Natural killer cell treated with Interleukin-12 subunit alpha and Interleukin-12 subunit beta and Interleukin-15 and Interleukin-18, amount 100 ng/mL, for 72 hours (primary cell): ENCODE results near the gene SPTBN1. TPM values are rescaled to one million over a fixed set of nuclear protein-coding genes. Genes with fewer than 3 reads are reported as not detected.

ENCODE experiments used
- ATAC-seq, 2 donors: fragments of 150-1000 bp; cut with Tn5 transposase in 1 of 2; sonication (Bioruptor Pico), chemical (Tn5 transposase) in 1 of 2; 2 replicates each; pipeline ENCODE4 v1.10.0; 2021
- DNase-seq: peaks from one replicate; pipeline ENCODE4 v3.0.0; 2022; ENCODE audit warnings: low spot score
- H3K27ac Mint-ChIP-seq, 2 donors: 1 replicate in 1 of 2; 2 replicates in 1 of 2; pipeline ENCODE4 v1.8.0; 2022; ENCODE audit warnings: mixed read lengths in 2 of 2, mild to moderate bottlenecking in 1 of 2, moderate library complexity in 1 of 2
- H3K27me3 Mint-ChIP-seq, 2 donors: 1 replicate in 1 of 2; 2 replicates in 1 of 2; pipeline ENCODE4 v1.8.0; 2022; ENCODE audit warnings: mixed read lengths in 2 of 2
- H3K36me3 Mint-ChIP-seq: one replicate; pipeline ENCODE4 v1.8.0; 2022; ENCODE audit warnings: mixed read lengths
- H3K4me1 Mint-ChIP-seq, 2 donors: 1 replicate in 1 of 2; 2 replicates in 1 of 2; pipeline ENCODE4 v1.8.0; 2022; ENCODE audit warnings: low read depth in 2 of 2, mixed read lengths in 2 of 2, mild to moderate bottlenecking in 1 of 2
- H3K4me3 Mint-ChIP-seq: one replicate; pipeline ENCODE4 v1.8.0; 2022; ENCODE audit warnings: mixed read lengths
- H3K9me3 Mint-ChIP-seq: 2 replicates; pipeline ENCODE4 v1.8.0; 2022; ENCODE audit warnings: mixed read lengths
- total RNA-seq, 2 donors: library from RNA; stranded (reverse); gene quantifications; one replicate each; pipeline ENCODE4 v1.2.3, GENCODE V29; 2022

Gene SPTBN1
- total RNA-seq, 2 donors from 2014 or later: 39.1 to 41.8 TPM

GRCh38 chr2:54590216-54591120 lies 134.3 kb downstream of the SPTBN1 start:
- Mint-ChIP-seq H3K36me3 (no peaks in the 10 kb centered on the region), H3K4me3 (peak overlapping the region; percentile 3), H3K27ac (peak overlapping the region; percentile 11 to 65), H3K4me1 (peaks cover 24 to 36% of the 10 kb centered on the region in 2 donors), H3K9me3 (no peaks in the 10 kb centered on the region), H3K27me3 (peaks cover 0 to 3% of the 10 kb centered on the region in 2 donors)
- DNase-seq (no peak), ATAC-seq (no peak)

- no peak for ATAC-seq
- Mint-ChIP-seq H3K4me1 (peaks cover 29 to 44% of the 10 kb centered on the region in 2 donors), H3K4me3 (no peak overlapping the region), H3K27me3 (peaks cover 0 to 3% of the 10 kb centered on the region in 2 donors), H3K36me3 (no peaks in the 10 kb centered on the region), H3K9me3 (no peaks in the 10 kb centered on the region), H3K27ac (peak overlapping the region; percentile 11 to 65)
- DNase-seq: no peak
These were observed 135.4 kb downstream of the SPTBN1 start for GRCh38 chr2:54591551-54591950.

GRCh38 chr2:54593249-54593648 lies 137.1 kb downstream of the SPTBN1 start:
- ATAC-seq: no peak
- H3K4me3 Mint-ChIP-seq: no peak overlapping the region
- H3K27me3 Mint-ChIP-seq: peaks cover 0 to 2% of the 10 kb centered on the region in 2 donors

GRCh38 chr2:54594048-54594447 lies 137.9 kb downstream of the SPTBN1 start:
- ATAC-seq (no peak), DNase-seq (no peak)
- H3K27ac Mint-ChIP-seq: peak overlapping the region in 1 of 2 donors; percentile 31
- H3K36me3 Mint-ChIP-seq: no peaks in the 10 kb centered on the region
- no peaks in the 10 kb centered on the region for H3K9me3 Mint-ChIP-seq
- no peak overlapping the region for H3K4me3 Mint-ChIP-seq
- no peaks in the 10 kb centered on the region for H3K27me3 Mint-ChIP-seq
- H3K4me1 Mint-ChIP-seq: peaks cover 41 to 47% of the 10 kb centered on the region in 2 donors

More at GRCh38 chr2:54593249-54593648, 137.1 kb downstream of the SPTBN1 start:
- Mint-ChIP-seq H3K36me3 (no peaks in the 10 kb centered on the region), H3K4me1 (peaks cover 39 to 46% of the 10 kb centered on the region in 2 donors), H3K27ac (peak overlapping the region in 1 of 2 donors; percentile 62), H3K9me3 (no peaks in the 10 kb centered on the region)
- DNase-seq: no peak

- Mint-ChIP-seq H3K4me3 (no peak overlapping the region), H3K4me1 (peaks cover 34 to 52% of the 10 kb centered on the region in 2 donors), H3K9me3 (no peaks in the 10 kb centered on the region), H3K36me3 (no peaks in the 10 kb centered on the region), H3K27ac (peak overlapping the region in 1 of 2 donors; percentile 98), H3K27me3 (no peaks in the 10 kb centered on the region)
- DNase-seq (no peak), ATAC-seq (no peak)
These were observed 139.2 kb downstream of the SPTBN1 start for GRCh38 chr2:54595161-54595803.

- Mint-ChIP-seq H3K4me1 (peaks cover 29 to 50% of the 10 kb centered on the region in 2 donors), H3K27me3 (no peaks in the 10 kb centered on the region), H3K4me3 (peak overlapping the region; percentile 78), H3K27ac (peak overlapping the region; percentile 79 to 98), H3K36me3 (no peaks in the 10 kb centered on the region), H3K9me3 (no peaks in the 10 kb centered on the region)
- peak; percentile 26 to 64 for ATAC-seq
- DNase-seq: no peak
These were observed 140.1 kb downstream of the SPTBN1 start for GRCh38 chr2:54595999-54596902.

GRCh38 chr2:54597153-54597848 lies 141.2 kb downstream of the SPTBN1 start:
- no peaks in the 10 kb centered on the region for H3K27me3 Mint-ChIP-seq
- ATAC-seq (peak; percentile 46 to 62), DNase-seq (no peak)
- no peaks in the 10 kb centered on the region for H3K36me3 Mint-ChIP-seq
- H3K9me3 Mint-ChIP-seq: no peaks in the 10 kb centered on the region
- peak overlapping the region; percentile 79 to 98 for H3K27ac Mint-ChIP-seq
- H3K4me3 Mint-ChIP-seq: peak overlapping the region; percentile 78
- H3K4me1 Mint-ChIP-seq: peaks cover 30 to 57% of the 10 kb centered on the region in 2 donors

GRCh38 chr2:54598347-54599325 lies 142.5 kb downstream of the SPTBN1 start:
- Mint-ChIP-seq H3K36me3 (no peaks in the 10 kb centered on the region), H3K4me3 (no peak overlapping the region), H3K27ac (peak overlapping the region in 1 of 2 donors; percentile 98), H3K9me3 (no peaks in the 10 kb centered on the region), H3K27me3 (no peaks in the 10 kb centered on the region), H3K4me1 (peaks cover 35 to 64% of the 10 kb centered on the region in 2 donors)
- DNase-seq (no peak), ATAC-seq (no peak)

- peaks cover 35 to 66% of the 10 kb centered on the region in 2 donors for H3K4me1 Mint-ChIP-seq
- H3K9me3 Mint-ChIP-seq: no peaks in the 10 kb centered on the region
- ATAC-seq: no peak
- no peak overlapping the region for H3K4me3 Mint-ChIP-seq
- no peaks in the 10 kb centered on the region for H3K27me3 Mint-ChIP-seq
- H3K36me3 Mint-ChIP-seq: no peaks in the 10 kb centered on the region
- H3K27ac Mint-ChIP-seq: no peak overlapping the region
- no peak for DNase-seq
These were observed 143.2 kb downstream of the SPTBN1 start for GRCh38 chr2:54599326-54599710.

- H3K4me1 Mint-ChIP-seq: peaks cover 35 to 72% of the 10 kb centered on the region in 2 donors
- peak overlapping the region in 1 of 2 donors; percentile 84 for H3K27ac Mint-ChIP-seq
- no peak overlapping the region for H3K4me3 Mint-ChIP-seq
- no peaks in the 10 kb centered on the region for H3K27me3 Mint-ChIP-seq
- H3K36me3 Mint-ChIP-seq: no peaks in the 10 kb centered on the region
- ATAC-seq: no peak
- DNase-seq: no peak
- no peaks in the 10 kb centered on the region for H3K9me3 Mint-ChIP-seq
These were observed 143.8 kb downstream of the SPTBN1 start for GRCh38 chr2:54599914-54600313.

GRCh38 chr2:54601339-54601738 lies 145.2 kb downstream of the SPTBN1 start:
- Mint-ChIP-seq H3K4me3 (no peak overlapping the region), H3K36me3 (no peaks in the 10 kb centered on the region), H3K27me3 (no peaks in the 10 kb centered on the region), H3K4me1 (peaks cover 41 to 76% of the 10 kb centered on the region in 2 donors), H3K9me3 (no peaks in the 10 kb centered on the region), H3K27ac (peak overlapping the region in 1 of 2 donors; percentile 84)
- no peak for ATAC-seq
- no peak for DNase-seq

GRCh38 chr2:54602736-54603322 lies 146.7 kb downstream of the SPTBN1 start:
- Mint-ChIP-seq H3K4me1 (peaks cover 27 to 62% of the 10 kb centered on the region in 2 donors), H3K4me3 (no peak overlapping the region), H3K9me3 (no peaks in the 10 kb centered on the region), H3K27me3 (no peaks in the 10 kb centered on the region), H3K36me3 (no peaks in the 10 kb centered on the region), H3K27ac (peak overlapping the region; percentile 1 to 84)
- ATAC-seq (no peak), DNase-seq (no peak)
